Skeletal muscle tissue (tissue), 4 donors: Measurements from ENCODE around the gene ATXN7L3. TPM values are rescaled to one million over a fixed set of nuclear protein-coding genes. Genes with fewer than 3 reads are reported as not detected.
A peak's percentile ranks its signal among the peaks of the same experiment; 100 is the strongest.
"Not testable (repeated sequence)": the region's sequence is repeated elsewhere in the genome, so short reads cannot be mapped to it uniquely, and the experiment has no call there.

Experiments used
- H3K27ac ChIP-seq: one replicate; pipeline ENCODE4 v1.7.0; 2013; ENCODE audit warnings: mild to moderate bottlenecking, low read depth, low read length, inconsistent platforms
- H3K27me3 ChIP-seq, 3 donors: one replicate each; pipeline ENCODE4 v1.7.0; 2013; ENCODE audit warnings: low read length in 3 of 3; ENCODE audit not compliant: control insufficient read depth in 3 of 3, insufficient read depth in 3 of 3
- H3K36me3 ChIP-seq, 3 donors: one replicate each; pipeline ENCODE4 v1.7.0; 2013; ENCODE audit warnings: low read length in 3 of 3; ENCODE audit not compliant: control insufficient read depth in 3 of 3, insufficient read depth in 3 of 3
- H3K4me1 ChIP-seq, 3 donors: one replicate each; pipeline ENCODE4 v1.7.0; 2013; ENCODE audit warnings: low read length in 3 of 3, mild to moderate bottlenecking in 3 of 3; ENCODE audit not compliant: control insufficient read depth in 3 of 3, insufficient read depth in 3 of 3
- H3K4me3 ChIP-seq, 3 donors: one replicate each; pipeline ENCODE4 v1.7.0; 2013; ENCODE audit warnings: low read length in 3 of 3
- H3K9ac ChIP-seq, 3 donors: one replicate each; pipeline ENCODE4 v1.7.0; 2013; ENCODE audit warnings: low read length in 3 of 3, mild to moderate bottlenecking in 3 of 3, moderate library complexity in 2 of 3, low read depth in 1 of 3
- H3K9me3 ChIP-seq, 3 donors: one replicate each; pipeline ENCODE4 v1.7.0; 2013; ENCODE audit warnings: low read length in 3 of 3; ENCODE audit not compliant: control insufficient read depth in 3 of 3
- total RNA-seq: library from RNA; depleted of rRNA; stranded (reverse); fragments of >200 nt; gene quantifications from one replicate; pipeline ENCODE4 v1.2.3, GENCODE V29; 2014
- donor health status: Osteomylitis.

ATXN7L3 gene
- total RNA-seq, 1 donor from 2014 or later, result 21.4 TPM

DNA sequence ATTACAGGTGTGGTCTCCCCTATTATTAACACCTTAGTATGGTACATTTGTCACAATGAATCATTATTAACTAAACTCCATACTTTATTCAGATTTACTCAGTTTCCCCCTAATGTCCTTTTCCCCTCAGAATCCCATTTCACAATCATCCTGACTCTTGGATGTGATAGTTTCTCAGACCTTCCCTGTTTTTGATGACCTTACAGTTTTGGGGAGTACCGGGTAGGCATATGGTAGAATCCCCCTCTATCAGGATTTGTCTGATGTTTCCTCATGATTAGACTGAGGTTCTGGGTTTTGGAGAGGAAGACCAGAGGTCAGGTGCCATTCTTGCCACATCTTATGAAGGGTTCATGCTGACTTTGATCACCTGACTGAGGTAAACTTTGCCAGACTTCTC lies 35.2 kb downstream of the ATXN7L3 start:
- H3K4me3 ChIP-seq, result no peak overlapping the region
- H3K27ac ChIP-seq, result no peak overlapping the region
- no peak overlapping the region for H3K9ac ChIP-seq
- H3K4me1 ChIP-seq, result peaks cover 5 to 19% (median 8%) of the 10 kb centered on the region in 3 donors
- H3K9me3 ChIP-seq, result no peaks in the 10 kb centered on the region
- H3K36me3 ChIP-seq, result no peaks in the 10 kb centered on the region
- H3K27me3 ChIP-seq, result no peaks in the 10 kb centered on the region

DNA sequence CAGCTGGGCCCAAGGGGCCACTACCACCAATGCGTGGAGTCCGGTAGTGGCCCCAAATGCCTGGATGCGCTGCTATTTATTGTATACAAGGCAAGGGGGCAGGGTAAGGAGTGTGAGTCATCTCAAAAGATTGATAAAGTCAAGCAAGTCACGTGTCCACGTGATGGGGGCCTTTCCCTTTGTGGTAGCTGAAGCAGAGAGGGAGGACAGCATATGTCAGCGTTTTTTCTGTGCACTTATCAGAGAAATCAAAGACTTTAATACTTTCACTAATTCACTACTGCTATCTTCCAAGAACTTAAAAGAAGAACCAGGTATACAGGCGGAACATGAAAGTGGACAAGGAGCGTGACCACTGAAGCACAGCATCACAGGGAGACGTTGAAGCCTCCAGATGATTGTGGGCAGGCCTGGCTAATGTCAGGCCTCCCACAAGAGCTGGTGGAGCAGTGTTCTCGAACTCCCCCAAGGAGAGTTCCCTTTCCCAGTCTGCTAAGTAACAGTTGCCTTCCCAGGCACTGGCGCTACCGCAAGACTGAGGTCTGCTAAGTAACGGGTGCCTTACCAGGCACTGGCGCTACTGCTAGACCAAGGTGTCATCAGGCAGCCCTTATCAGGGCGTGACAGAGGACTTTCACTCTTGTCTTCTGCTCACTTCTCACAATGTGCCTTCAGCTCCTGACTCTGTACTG lies 40.0 kb downstream of the ATXN7L3 start:
- no peak overlapping the region for H3K9ac ChIP-seq
- H3K27ac ChIP-seq, result no peak overlapping the region
- H3K36me3 ChIP-seq, result no peaks in the 10 kb centered on the region
- no peak overlapping the region for H3K4me3 ChIP-seq
- H3K4me1 ChIP-seq, result no peaks in the 10 kb centered on the region
- no peaks in the 10 kb centered on the region for H3K27me3 ChIP-seq
- H3K9me3 ChIP-seq, result no peaks in the 10 kb centered on the region

DNA sequence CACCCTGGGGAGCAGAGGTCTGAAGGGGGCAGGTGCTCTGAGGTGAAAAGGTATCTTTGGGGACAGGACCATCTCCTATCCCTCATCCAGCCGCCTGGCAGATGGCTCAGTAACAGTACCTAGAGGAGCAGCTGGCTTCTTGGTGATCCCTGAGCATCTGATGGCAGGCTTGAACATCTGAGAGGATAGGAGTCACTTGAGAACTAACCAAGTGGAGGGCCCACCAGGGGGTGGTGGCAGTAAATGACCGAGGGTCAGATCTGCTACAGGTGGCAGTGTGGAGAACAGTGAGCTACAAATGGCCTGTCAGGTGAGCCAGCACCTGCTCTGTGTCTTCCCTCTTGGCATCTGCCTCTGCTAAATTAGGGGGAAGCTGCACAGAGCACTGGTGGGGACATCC lies 44.2 kb downstream of the ATXN7L3 start:
- H3K9ac ChIP-seq, result no peak overlapping the region
- no peak overlapping the region for H3K4me3 ChIP-seq
- no peak overlapping the region for H3K27ac ChIP-seq
- H3K9me3 ChIP-seq, result no peaks in the 10 kb centered on the region
- H3K4me1 ChIP-seq, result no peaks in the 10 kb centered on the region
- H3K27me3 ChIP-seq, result no peaks in the 10 kb centered on the region
- no peaks in the 10 kb centered on the region for H3K36me3 ChIP-seq

- Histone ChIP-seq H3K4me3 (no peak overlapping the region), H3K27me3 (no peaks in the 10 kb centered on the region), H3K9ac (no peak overlapping the region), H3K36me3 (no peaks in the 10 kb centered on the region), H3K27ac (no peak overlapping the region), H3K9me3 (no peaks in the 10 kb centered on the region), H3K4me1 (peaks cover 3 to 9% (median 6%) of the 10 kb centered on the region in 3 donors)
Measured at GRCh38 chr17:44152875-44153274, 46.8 kb downstream of the ATXN7L3 start.

GRCh38 chr17:44149750-44150329 lies 49.8 kb downstream of the ATXN7L3 start:
- Histone ChIP-seq H3K27ac (no peak overlapping the region), H3K4me1 (peaks cover 21 to 32% (median 22%) of the 10 kb centered on the region in 3 donors), H3K9ac (no peak overlapping the region)

GRCh38 chr17:44149066-44149465 lies 50.6 kb downstream of the ATXN7L3 start:
- H3K9ac ChIP-seq, H3K27me3 ChIP-seq, H3K9me3 ChIP-seq, H3K4me3 ChIP-seq, H3K36me3 ChIP-seq, H3K27ac ChIP-seq: not testable (repeated sequence)
- H3K4me1 ChIP-seq, result peaks cover 21 to 32% (median 22%) of the 10 kb centered on the region in 3 donors

More at GRCh38 chr17:44149750-44150329, 49.8 kb downstream of the ATXN7L3 start:
- Histone ChIP-seq H3K36me3 (no peaks in the 10 kb centered on the region), H3K27me3 (no peaks in the 10 kb centered on the region), H3K9me3 (no peaks in the 10 kb centered on the region), H3K4me3 (no peak overlapping the region)

DNA sequence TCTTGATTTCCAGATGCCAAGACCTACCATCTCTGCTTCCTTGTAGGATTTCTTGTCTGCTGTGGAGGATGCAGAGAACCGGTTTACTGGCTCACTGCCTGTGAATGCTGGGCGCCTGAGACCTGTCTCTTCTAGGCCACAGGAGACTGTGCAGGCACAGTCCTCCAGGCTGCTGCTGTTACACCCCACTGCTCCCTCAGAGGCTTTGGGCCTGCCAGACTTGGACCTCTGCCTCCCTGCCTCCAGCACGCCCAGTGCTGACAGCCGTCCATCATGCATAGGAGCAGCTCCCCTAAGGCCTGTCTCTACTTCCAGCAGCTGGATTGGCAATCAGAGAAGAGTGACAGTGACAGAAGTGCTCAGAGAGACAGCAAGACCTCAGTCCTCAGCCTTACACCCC lies 51.9 kb downstream of the ATXN7L3 start:
- no peak overlapping the region for H3K4me3 ChIP-seq
- H3K27ac ChIP-seq, result peak overlapping the region; percentile 31
- no peaks in the 10 kb centered on the region for H3K9me3 ChIP-seq
- H3K36me3 ChIP-seq, result no peaks in the 10 kb centered on the region
- H3K9ac ChIP-seq, result peak overlapping the region in 1 of 3 donors; percentile 40
- no peaks in the 10 kb centered on the region for H3K27me3 ChIP-seq
- peaks cover 21 to 32% (median 22%) of the 10 kb centered on the region in 3 donors for H3K4me1 ChIP-seq

DNA sequence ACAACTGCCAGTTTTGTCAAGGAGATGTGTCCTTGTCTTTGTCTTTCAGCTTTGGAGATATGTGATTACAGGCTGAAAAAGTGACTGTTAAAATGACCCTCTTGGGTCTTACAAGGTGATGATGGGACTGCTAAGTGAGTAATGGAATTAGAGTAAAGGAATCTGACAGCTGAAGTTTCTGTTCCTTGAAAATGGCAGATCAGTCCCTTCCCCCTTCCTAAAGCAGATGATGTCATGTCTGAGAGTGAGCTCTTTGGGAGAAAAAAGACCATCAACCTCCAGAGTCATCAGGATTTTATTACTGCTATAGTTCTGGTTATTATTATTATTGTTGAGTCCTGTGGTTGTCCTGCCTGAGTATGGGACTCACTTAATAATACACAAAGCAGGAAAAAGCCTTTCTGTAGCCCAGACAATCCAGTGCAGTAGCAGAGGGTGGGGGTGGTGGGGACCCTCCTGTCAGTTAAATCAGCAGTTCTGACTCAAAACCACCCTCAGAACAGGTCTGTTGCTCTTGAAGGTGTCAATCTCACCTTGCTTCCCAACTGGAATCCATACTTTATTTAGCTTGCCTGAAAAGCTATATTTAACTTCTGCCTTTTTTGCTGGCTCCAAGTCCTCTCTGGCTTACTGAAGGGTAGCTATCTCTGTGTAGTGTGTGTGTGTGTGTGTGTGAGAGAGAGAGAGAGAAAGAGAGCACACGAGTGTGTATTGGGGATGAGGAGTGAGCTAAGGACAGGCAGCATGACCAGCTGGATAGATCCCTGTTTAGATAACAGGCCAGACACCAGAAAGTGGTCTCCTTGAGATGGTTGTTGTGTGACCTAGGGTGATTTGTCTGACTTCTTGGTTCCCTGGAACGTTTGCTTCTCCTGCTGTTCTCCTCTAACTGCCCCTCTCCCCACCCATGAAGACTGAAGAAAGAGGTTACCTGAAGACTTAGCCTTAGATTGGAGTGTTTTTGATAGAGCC lies 53.0 kb downstream of the ATXN7L3 start:
- Histone ChIP-seq H3K9ac (peak overlapping the region in 2 of 3 donors; percentile 38 to 51), H3K9me3 (no peaks in the 10 kb centered on the region), H3K27me3 (no peaks in the 10 kb centered on the region), H3K36me3 (no peaks in the 10 kb centered on the region), H3K4me1 (peaks cover 25 to 42% (median 30%) of the 10 kb centered on the region in 3 donors), H3K4me3 (peak overlapping the region in 1 of 3 donors; percentile 43), H3K27ac (peak overlapping the region; percentile 73)

DNA sequence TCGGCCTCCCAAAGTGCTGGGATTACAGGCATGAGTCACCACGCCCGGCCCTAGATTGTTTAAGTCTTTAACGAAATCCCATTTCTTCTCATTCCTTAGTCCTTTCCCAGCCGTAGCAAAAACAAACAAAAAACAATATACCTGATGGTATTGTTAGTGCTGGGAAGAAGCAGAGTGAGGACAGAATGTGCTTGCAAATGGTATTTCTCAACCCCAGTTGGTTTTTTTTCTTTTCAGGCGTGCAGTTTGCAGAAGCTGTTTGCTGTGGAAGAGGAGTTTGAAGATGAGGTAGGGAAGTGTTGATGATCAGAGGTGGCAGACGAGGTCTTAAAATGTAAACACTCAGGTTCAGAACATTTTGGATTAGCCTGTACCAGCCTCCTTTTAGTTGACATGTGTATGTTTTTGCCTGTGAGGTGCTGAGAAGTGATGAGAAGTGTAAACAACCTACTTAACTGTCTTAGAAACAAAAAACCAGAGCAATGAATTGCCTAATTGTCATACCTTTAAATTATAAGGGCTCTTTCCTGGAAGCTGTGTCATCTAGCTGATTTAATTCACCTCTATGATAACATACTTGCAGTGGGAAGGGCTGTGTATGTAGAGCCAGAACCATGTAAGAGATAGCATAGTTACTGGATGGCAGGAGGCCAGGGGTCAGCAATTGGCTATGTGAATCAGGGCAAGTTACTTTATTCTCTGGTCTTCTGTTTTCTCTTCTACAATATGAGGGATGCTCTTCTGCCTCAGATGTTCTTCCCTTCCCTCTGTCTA lies 54.5 kb downstream of the ATXN7L3 start:
- Histone ChIP-seq H3K27ac (no peak overlapping the region), H3K4me3 (no peak overlapping the region), H3K36me3 (no peaks in the 10 kb centered on the region), H3K9me3 (no peaks in the 10 kb centered on the region), H3K4me1 (peaks cover 25 to 46% (median 33%) of the 10 kb centered on the region in 3 donors), H3K9ac (no peak overlapping the region), H3K27me3 (no peaks in the 10 kb centered on the region)
